GM21723 (cell line): ENCODE data around the gene NR3C2.
"Not testable (repeated sequence)": the region's sequence is repeated elsewhere in the genome, so short reads cannot be mapped to it uniquely, and the experiment has no call there.

Source experiments
- ATAC-seq: cut with Tn5 transposase; IDR thresholded peaks from one replicate; pipeline ENCODE4 v1.9.1; 2021; ENCODE audit warnings: mild to moderate bottlenecking, moderate library complexity; ENCODE audit not compliant: unreplicated experiment

The NR3C2 gene

DNA sequence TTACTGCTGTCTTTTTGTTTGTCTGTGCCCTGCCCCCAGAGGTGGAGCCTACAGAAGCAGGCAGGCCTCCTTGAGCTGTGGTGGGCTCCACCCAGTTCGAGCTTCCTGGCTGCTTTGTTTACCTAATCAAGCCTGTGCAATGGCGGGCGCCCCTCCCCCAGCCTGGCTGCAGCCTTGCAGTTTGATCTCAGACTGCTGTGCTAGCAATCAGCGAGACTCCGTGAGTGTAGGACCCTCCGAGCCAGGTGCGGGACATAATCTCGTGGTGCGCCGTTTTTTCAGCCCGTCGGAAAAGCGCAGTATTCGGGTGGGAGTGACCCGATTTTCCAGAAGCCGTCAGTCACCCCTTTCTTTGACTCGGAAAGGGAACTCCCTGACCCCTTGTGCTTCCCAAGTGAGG is 118.9 kb downstream of the NR3C2 start:
- not testable (repeated sequence) for ATAC-seq

DNA sequence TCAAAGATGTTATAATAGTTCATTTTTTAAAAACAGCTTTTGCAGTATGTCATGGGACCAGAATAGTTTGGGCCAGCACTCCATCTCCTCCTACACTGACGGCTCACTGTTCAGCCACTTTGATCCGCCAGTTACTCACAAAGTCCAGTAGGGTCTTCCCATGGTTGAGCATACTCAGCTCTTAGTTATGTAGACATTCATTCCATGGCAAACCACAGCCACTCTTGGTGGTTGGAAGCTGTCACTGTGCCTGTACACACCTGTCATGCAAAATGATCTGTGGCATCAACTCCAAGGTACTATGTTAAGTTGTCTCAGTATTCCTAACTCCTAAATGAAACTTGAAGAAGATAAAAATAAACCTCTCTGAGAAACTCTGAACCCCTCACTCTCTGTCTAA is 127.2 kb downstream of the NR3C2 start:
- ATAC-seq: no peak

DNA sequence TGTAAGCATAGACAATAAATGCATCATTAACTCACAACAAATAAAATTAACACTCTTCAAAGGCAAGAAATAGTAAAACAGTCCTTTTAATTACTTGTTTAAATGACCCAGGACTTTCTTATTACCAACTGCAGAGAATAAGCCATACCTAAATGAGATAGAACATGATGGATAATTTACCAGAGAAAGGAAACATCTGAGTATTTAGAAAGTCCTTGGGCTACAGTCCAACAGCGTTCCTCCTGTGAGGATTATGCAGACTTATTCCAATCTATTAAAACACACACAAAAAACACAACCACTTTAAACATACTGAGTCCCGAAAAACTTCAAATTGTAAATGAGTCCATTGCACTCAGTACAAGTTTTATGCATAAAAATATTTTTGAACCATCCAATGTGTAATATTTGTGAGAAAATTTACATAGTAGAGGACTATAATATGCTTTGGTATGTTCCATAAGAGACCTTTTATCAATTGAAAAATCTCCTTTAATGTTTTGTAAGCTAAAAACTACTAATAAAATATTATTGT is 129.2 kb downstream of the NR3C2 start:
- ATAC-seq: no peak

DNA sequence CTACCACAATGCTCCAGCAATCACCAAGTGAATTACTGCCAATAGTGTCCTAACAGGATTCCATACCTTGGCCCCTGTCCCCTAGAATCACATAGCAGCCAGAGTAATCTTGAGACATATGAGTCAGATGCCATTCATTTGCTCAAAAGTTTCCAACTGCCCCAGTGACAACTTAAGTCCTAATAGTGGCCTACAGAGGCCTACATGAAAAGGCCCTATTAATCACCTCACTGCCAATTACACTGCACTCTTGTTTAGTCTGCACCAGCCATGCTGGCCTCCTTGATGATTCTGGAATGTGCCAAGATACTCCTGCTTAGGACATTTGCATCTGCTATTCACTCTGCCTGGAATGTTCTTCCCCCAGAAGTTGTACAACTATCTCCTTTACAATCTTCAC is 130.7 kb downstream of the NR3C2 start:
- no peak for ATAC-seq

DNA sequence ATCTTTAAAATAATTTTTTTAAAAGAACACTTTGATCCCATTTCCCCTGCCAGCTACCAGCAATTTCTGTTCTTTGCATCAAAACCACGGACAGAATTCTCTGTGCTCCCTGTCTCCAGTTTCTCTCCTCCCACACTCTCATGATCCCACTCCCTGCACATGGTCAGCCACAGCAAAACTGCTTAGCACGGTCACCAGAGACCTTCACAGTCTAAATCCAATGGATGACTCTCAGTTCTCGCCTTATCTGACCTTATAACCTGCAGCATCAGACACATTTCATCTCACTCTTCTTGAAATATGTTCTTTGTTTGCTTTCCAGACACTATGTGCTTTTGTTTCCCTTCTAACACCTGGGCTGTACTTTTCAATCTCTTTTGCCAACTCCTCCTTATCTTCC is 131.5 kb downstream of the NR3C2 start:
- no peak for ATAC-seq

DNA sequence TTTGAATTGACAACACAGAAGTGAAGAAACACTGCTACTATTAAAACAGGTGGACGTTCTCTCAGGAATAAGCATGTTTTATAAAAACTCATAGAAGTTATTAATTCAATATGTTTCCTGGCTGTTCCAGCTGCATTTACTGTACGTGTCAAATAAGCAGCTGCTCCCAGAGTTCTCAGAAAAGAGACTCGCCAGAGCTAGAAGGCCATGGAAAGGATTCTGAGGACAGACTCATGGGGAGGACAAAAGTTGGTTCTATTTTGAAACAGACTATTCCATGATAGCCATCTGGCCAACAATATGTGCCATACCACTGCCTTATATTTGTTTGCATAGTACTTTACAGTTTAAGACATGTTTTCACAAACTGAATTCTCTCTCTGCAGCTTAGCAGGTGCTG is 136.5 kb downstream of the NR3C2 start:
- ATAC-seq: no peak

DNA sequence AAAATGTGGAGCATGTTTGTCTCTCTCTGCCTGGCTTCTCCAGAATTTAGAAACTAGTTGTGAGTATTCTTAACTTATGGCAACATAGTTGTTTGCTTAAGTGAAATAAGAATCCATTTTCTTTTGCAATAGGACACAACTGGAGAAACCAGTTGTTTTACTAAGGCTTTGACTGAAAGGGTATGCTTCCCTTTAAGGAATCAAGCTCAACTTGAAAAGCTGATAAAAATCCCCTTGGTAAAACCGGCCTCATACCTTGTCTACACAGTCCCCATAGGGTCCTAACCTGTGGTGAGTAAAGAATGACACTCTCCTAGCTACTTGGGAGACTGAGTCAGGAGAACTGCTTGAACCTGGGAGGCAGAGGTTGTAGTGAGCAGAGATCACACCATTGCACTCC is 139.8 kb downstream of the NR3C2 start:
- ATAC-seq: no peak

DNA sequence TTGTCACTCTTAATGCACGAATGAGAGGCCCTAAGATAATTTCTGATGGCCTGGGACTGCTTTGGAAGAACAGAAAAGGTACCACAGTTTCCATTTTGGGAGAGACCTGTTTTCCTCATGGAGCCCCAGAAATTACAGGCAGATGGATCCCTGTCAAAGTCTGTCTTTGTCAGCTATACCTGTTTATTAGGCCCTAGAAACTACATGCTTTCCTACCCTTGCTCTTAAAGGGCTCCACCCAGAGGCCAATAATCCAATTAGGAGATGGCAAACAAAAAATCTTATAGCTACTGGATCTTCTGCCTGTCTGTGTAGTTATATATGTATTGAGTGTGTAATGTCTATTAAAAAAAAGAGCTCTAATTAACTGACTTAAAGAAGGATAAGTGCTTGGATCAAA is 141.3 kb downstream of the NR3C2 start:
- ATAC-seq: no peak

DNA sequence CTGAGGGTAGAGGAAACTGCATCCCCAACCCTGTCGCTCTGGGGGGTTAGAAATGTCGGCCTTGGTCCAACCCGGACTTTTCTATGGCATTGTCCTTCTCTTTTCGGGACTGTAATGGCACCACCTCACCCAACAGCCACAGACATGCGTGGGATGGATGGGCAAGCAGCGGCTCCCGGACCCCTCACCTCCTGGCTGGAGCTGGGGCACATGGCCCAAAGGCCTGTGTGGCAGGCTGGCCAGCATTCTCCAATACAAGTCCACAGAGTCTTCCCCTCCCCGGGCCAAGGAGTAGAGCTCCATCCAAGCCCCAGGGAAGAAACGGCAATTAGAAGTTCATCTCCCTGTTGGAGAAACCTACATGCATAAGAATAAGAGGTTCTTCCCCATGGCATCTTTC is 142.9 kb downstream of the NR3C2 start:
- ATAC-seq: no peak

DNA sequence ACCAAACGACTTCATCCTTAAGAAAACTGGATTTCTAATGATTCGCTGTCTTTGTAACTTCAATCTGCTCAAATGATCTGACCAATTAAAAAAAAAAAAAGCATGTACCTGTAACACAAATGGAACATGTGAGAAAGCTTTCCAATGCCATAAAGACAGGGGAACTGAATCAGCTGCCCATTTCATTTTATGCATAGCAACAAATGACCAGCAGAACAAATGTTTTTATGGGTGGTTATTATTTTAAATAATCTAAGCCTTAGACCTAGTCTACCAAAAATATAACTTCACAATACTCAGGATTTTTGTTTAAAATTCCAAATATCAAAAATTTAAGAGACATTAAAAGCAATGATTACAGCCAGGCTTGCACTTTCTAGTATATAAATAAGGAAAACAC is 145.7 kb downstream of the NR3C2 start:
- ATAC-seq: no peak

DNA sequence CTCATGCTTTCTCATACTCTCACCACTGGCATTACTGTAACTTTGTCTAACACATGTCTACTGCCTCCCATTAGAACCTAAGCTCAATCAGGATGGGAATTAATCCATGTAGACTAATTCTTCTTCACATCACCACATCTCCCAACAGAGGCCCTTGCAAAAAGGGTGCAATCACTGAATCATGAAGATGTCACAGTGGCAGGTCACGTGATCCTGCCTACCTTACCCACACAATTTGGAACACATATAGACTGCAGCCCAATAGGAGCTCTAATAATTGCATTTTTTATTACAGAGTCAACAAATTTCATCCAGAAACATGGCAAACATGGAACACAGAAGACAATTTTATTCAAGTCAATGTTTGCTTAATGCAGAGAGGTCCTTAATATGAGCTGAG is 146.6 kb downstream of the NR3C2 start:
- ATAC-seq: no peak

DNA sequence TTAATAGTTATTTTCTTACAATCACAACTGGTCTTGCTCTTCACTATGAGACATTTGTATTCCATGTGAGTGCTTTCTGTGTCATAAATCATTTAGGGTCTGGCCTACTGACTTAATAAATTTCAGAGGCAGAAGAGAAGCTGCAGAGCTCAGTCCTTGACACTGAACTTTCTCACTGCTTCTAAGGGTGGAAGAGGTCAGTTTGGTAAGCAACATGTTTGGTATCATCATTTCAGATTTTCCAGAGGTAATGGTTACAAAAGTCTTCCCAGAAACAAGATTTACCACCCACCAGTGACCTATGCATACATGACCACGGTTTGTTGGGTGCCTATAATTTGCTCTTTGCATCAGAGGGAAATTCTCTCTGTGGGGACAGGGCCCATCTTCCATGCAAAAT is 148.6 kb downstream of the NR3C2 start:
- ATAC-seq: no peak

DNA sequence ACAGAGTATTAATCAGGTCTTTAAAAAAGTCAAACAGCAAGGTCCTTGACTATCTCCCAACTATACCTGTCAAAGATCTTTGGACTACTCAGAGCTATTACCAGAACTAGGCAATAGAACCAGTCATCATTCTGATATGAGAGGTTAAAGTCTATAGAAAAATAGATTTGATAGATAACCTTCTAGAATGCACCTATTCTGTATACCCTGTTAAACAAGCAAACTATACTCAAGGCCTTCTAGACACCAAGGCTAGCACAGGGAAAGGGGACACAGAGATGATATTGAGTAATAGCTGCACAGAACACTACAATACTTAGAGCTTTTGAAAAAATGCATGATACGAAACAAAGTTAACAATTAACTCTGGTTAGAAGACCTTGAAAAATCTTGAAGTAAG is 149.5 kb downstream of the NR3C2 start:
- ATAC-seq: no peak

DNA sequence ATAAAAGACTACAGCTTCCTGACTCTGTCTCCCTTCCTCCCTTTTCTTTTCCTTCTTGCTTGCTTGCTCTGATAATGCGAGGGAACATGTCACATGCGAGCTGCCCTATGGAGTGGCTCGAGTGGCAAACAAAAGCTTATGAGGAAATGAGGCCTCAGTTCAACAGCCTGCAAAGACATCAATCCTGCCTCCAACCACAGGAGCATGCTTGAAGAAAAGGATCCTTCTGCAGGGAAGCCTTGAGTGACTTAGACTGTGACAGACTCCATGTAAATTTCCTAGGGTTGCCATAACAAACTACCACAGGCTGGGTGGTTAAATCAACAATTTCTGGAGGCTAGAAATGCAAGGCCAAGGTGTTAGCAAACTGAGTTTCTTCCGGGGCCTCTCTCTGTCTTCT is 152.5 kb downstream of the NR3C2 start:
- no peak for ATAC-seq

DNA sequence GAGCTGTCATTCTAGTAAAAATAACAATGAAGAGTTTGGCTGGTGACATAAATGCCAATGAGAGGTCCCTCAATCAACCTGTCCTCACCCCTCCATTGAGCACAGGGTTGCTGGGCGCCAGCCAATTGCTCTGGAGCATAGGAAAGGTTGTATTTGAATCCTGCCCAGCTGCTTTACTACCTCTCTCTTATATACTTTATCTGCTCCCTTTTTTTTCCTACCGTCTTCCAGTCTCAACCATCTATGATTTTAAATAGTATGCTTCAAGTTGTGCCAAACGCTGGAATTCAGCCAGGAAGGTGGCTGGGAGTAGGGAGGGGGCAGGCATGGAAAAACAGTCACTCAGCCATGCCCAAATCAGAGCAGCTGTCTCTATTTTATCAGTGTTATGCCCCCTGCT is 153.8 kb downstream of the NR3C2 start:
- ATAC-seq: no peak

DNA sequence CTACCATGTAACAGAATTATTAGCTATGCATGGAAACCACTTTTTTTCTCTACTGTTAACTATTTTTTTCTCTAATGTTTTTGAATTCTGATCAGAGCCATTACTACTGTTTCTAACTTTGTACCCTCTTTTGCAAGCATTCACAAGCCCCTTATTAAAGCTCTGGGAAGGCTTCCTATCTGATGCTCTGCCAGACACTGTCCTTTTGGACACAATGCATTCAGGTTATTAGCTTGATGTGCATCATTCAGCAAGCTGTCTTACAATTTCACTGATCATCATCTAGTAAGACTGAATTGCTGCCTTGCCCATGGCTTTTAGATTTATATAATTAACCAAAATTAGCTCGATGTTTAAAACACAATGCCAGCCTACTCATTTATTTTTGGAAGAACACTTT is 155.1 kb downstream of the NR3C2 start:
- ATAC-seq: no peak

DNA sequence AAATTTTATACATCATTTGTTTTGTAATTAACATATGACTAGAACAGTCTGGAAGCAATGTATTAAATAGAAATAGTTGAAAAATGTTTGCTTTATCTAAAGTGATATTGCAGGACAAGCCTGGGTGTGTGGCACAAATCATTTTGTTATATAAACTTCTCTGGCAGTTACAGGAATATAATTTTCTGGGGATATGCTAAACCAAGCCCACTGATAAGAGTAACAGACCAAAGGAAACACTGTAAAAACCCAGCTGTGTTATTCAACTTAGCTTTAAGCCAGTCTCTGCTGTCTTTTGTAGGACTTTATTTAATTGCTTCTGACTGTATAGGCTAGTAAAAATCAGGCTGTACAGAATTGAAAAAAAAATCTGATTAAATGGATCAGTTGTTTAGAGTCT is 156.2 kb downstream of the NR3C2 start:
- ATAC-seq: no peak

DNA sequence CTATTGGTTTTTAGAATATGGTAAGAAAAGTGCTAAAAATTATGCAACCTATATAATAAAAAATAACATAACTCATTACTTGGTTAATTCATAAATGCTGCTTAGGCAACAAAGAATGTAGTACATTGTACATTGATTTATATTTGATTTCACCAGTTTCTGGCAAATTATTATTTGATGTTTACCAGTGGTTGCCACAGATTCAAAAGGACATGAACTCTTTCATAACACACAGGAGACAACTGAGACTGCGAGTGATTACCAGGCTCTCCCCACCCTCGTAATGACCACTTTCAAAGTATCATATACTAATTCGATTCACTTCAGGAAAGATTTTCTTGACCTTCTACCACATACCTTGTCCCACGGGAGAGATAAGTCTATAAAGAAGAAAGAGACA is 158.5 kb downstream of the NR3C2 start:
- no peak for ATAC-seq

DNA sequence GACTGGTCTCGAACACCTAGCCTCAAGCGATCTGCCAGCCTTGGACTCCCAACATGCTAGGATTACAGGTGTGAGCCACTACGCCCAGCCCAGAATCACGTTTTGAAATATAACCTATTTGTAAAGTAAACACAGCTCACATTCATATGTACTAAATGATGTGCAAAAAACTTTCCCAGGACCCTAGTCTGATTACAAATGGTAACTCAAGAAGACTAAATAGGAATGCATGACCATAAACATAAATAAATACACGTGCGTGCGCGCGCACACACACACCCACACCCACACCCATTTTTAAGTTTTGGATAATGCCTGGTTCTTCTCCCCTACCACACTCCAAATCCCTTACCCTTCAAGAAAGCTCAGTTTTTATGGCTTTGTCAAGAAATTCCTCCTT is 163.9 kb downstream of the NR3C2 start:
- ATAC-seq: no peak

DNA sequence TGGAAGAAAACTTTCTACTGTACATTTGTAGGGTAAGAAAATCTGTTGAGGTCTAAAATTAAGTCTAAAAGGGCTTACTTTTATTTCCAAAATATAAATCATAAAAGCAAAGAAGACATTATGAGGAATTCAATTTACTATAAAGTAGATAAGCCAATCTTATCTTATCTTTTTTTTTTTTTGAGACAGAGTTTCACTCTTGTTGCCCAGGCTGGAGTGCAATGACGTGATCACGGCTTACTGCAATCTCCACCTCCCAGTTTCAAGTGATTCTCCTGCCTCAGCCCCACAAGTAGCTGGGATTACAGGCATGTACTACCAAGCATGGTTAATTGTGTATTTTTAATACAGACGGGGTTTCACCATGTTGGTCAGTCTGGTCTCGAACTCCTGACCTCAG is 166.9 kb downstream of the NR3C2 start:
- no peak for ATAC-seq

DNA sequence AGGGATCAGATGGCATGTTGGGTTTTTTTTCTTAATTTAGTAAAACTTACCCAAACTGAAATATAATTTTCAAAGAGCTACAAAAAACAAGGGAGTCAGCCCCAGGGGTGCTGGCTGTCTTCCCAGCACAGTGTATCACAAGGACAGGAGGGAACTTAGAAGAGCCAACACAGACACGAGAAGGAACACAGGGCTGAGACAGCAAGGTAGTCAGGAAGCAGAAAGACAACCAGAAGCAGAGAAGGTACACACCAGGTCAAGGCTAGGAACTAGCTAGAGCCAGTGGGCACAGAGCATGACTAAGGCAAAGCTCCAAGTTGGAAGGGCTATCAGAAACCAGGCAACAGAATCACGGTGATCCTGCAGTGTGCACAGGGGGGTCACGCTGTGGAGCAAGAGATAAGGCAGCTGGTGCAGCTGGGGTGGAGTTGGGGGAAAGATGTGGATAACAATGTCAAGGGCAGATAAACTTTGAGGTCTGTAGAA is 168.7 kb downstream of the NR3C2 start:
- no peak for ATAC-seq

DNA sequence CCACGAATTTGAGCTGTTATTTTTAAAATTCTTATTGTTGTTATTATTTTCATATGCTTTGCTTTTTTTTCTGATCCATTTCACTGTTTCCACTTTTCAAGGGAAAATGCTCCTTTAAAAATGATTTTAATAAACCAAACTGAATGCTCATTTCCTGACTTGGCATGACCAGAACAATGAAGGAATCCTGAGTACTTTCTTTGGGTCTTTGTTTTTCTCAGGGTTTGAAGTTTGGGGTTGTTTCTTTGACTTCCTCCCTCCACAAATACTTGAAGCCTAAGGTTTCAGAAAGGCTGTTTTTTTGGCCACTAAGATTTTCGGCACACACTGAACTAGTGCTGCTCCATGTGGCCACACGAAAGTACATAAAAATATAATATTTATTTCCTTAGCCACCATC is 171.0 kb downstream of the NR3C2 start:
- no peak for ATAC-seq

DNA sequence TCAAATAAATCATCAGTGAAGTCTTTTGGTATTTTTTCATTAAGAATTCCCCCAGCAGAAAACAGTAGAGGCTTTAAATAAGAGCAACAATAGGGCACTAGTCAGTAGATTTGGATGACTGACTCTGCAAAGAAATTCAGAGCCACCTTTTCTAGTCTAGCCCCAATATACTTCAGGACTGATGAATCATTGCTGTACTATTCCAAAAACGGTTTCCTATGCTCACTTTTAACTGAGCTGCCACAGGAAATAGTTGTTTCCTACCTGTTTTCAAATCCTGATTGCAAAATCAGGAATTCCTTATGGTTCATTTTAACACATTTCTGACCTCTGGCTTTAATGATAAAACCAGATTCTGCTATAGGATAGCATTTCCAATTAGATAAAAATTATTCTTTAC is 171.6 kb downstream of the NR3C2 start:
- no peak for ATAC-seq

DNA sequence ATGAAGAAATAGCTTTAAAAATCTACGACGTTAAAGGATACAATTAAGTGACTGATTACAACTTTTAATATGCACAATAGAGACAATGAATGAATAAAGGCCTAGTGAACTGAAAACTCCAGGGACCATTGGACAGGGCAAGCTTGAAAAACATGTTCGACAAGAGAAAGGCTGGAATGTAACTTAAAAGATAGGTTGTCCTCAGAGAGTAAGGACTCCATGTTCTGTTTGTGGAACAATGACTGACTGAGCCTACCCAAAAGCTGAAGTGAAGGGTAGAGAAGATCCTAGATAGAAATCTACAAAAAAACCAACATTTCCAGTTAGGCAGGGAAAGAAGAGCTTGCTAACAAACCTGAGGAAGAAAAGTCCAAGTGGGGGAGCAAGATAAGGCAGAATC is 173.4 kb downstream of the NR3C2 start:
- no peak for ATAC-seq
